Measurements from ENCODE around the gene ERCC4.

GRCh38 chr16:13902052-13902451, 17.9 kb upstream of the ERCC4 start:
- TF ChIP-seq CTCF (IDR thresholded peaks at IDR 0.05; ENCODE audit: low read depth, low read length) (no peak), EZH2phosphoT487 (IDR thresholded peaks at IDR 0.05; ENCODE audit: low read depth) (no peak)

Measured in OCI-LY3 (cell line).